Neuronal stem cell (in vitro differentiated cells): ENCODE results near the gene C1orf198.

ENCODE experiments used
- DNase-seq: peaks from one replicate; pipeline ENCODE4 v3.0.0-alpha.2; 2013; ENCODE audit warnings: low spot score
- H2AFZ ChIP-seq: one replicate; pipeline ENCODE4 v1.6.1; 2013; ENCODE audit warnings: mild to moderate bottlenecking, low read length, inconsistent platforms
- H2AK5ac ChIP-seq: 2 replicates; pipeline ENCODE4 v1.6.1; 2013; ENCODE audit warnings: low read depth, mild to moderate bottlenecking, inconsistent platforms, low read length, moderate library complexity, mixed read lengths
- H2BK120ac ChIP-seq: 2 replicates; pipeline ENCODE4 v1.6.1; 2013; ENCODE audit warnings: low read depth, mild to moderate bottlenecking, inconsistent platforms, low read length, moderate library complexity, mixed read lengths
- H2BK12ac ChIP-seq: one replicate; pipeline ENCODE4 v1.6.1; 2013; ENCODE audit warnings: low read length, inconsistent platforms
- H2BK15ac ChIP-seq: 2 replicates; pipeline ENCODE4 v1.6.1; 2013; ENCODE audit warnings: mild to moderate bottlenecking, low read length, inconsistent platforms, mixed read lengths
- H2BK5ac ChIP-seq: one replicate; pipeline ENCODE4 v1.6.1; 2013; ENCODE audit warnings: inconsistent platforms, mild to moderate bottlenecking, low read length, moderate library complexity
- H3K14ac ChIP-seq: one replicate; pipeline ENCODE4 v1.6.1; 2013; ENCODE audit warnings: low read length, inconsistent platforms
- H3K18ac ChIP-seq: 2 replicates; pipeline ENCODE4 v1.6.1; 2013; ENCODE audit warnings: low read length, inconsistent platforms
- H3K23ac ChIP-seq: 2 replicates; pipeline ENCODE4 v1.6.1; 2013; ENCODE audit warnings: low read depth, mild to moderate bottlenecking, mixed read lengths, low read length, inconsistent platforms; ENCODE audit not compliant: poor library complexity
- H3K27ac ChIP-seq: replicated peaks from 3 replicates; pipeline ENCODE4 v1.5.1; 2013; ENCODE audit warnings: low read length, inconsistent platforms
- H3K27me3 ChIP-seq, 3 experiments: 2 replicates each; pipeline ENCODE4 v1.6.1; 2013; ENCODE audit warnings: low read length in 3 of 3, mild to moderate bottlenecking in 2 of 3, inconsistent platforms in 1 of 3, low read depth in 1 of 3, mixed read lengths in 1 of 3, moderate library complexity in 1 of 3; ENCODE audit not compliant: control insufficient read depth in 3 of 3, insufficient read depth in 3 of 3
- H3K36me3 ChIP-seq, 2 donors: replicated peaks in 1 of 2; 2 replicates each; pipeline ENCODE4 v1.6.1; 2013; ENCODE audit warnings: low read length in 2 of 2; ENCODE audit not compliant: control insufficient read depth in 2 of 2, insufficient read depth in 2 of 2
- H3K4ac ChIP-seq: 2 replicates; pipeline ENCODE4 v1.6.1; 2013; ENCODE audit warnings: inconsistent platforms, mild to moderate bottlenecking, low read length, moderate library complexity
- H3K4me1 ChIP-seq, 2 donors: 1 replicate in 1 of 2; 2 replicates in 1 of 2; pipeline ENCODE4 v1.6.1; 2013; ENCODE audit warnings: low read length in 2 of 2, low read depth in 1 of 2; ENCODE audit not compliant: control insufficient read depth in 2 of 2, insufficient read depth in 1 of 2
- H3K4me2 ChIP-seq: one replicate; pipeline ENCODE4 v1.6.1; 2013; ENCODE audit warnings: mild to moderate bottlenecking, low read length, inconsistent platforms; ENCODE audit not compliant: insufficient read depth, poor library complexity, severe bottlenecking
- H3K4me3 ChIP-seq, 2 donors: 2 replicates each; pipeline ENCODE4 v1.5.1; 2013; ENCODE audit warnings: low read length in 2 of 2, mild to moderate bottlenecking in 2 of 2, inconsistent platforms in 1 of 2, moderate library complexity in 1 of 2
- H3K79me1 ChIP-seq: one replicate; pipeline ENCODE4 v1.6.1; 2013; ENCODE audit warnings: low read depth, mild to moderate bottlenecking, inconsistent platforms, low read length, moderate library complexity
- H3K9ac ChIP-seq: one replicate; pipeline ENCODE4 v1.6.1; 2013; ENCODE audit warnings: mild to moderate bottlenecking, low read depth, low read length, inconsistent platforms; ENCODE audit not compliant: poor library complexity
- H3K9me3 ChIP-seq, 2 donors: replicated peaks in 1 of 2; 2 replicates each; pipeline versions ENCODE3 to v1.6.1; 2013; ENCODE audit warnings: low read length in 2 of 2, mild to moderate bottlenecking in 2 of 2, inconsistent platforms in 1 of 2, low read depth in 1 of 2, mixed read lengths in 1 of 2, moderate library complexity in 1 of 2; ENCODE audit not compliant: control insufficient read depth in 2 of 2, insufficient read depth in 1 of 2
- H4K8ac ChIP-seq: one replicate; pipeline ENCODE4 v1.6.1; 2013; ENCODE audit warnings: low read depth, mild to moderate bottlenecking, inconsistent platforms, low read length, moderate library complexity
- H4K91ac ChIP-seq: one replicate; pipeline ENCODE4 v1.6.1; 2013; ENCODE audit warnings: low read length, low read depth, mild to moderate bottlenecking, inconsistent platforms; ENCODE audit not compliant: poor library complexity
- WGBS, 2 donors: extraction: QIAGEN DNeasy Blood & Tissue Kit; methylation state at CpG; one replicate each; pipeline ENCODE4 v1.1.7; 2013; ENCODE audit warnings: missing lambda C conversion rate in 2 of 2, mixed read lengths in 1 of 2; ENCODE audit not compliant: insufficient read length in 2 of 2, insufficient replicate concordance in 1 of 2; ENCODE audit errors: extremely low coverage in 2 of 2; 5-methylcytosine and 5-hydroxymethylcytosine counted together

The C1orf198 gene

DNA sequence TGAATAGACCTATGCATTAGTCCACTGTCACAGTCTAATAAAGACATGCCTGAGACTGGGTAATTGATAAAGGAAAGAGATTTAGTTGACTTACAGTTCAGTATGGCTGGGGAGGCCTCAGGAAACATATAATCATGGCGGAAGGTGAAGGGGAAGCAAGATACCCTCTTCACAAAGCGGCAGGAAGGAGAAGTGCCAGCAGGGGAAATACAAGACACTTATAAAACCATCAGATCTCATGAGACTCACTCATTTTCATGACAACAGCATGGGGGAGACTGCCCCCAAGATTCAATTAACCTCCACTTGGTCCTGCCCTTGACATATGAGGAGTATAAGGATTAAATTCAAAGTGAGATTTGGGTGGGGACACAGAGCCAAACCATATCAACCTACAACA lies 61.8 kb downstream of the C1orf198 start:
- no peak overlapping the region for H2AFZ ChIP-seq
- no peak for DNase-seq
- no peak overlapping the region for H3K4ac ChIP-seq
- H4K91ac ChIP-seq, result no peak overlapping the region
- H2AK5ac ChIP-seq, result no peak overlapping the region
- H3K79me1 ChIP-seq, result no peaks in the 10 kb centered on the region
- H2BK5ac ChIP-seq, result no peak overlapping the region
- no peak overlapping the region for H3K14ac ChIP-seq
- no peak overlapping the region for H3K23ac ChIP-seq
- H3K18ac ChIP-seq, result no peak overlapping the region
- no peaks in the 10 kb centered on the region for H3K4me1 ChIP-seq
- H2BK15ac ChIP-seq, result no peak overlapping the region
- no CpG with 5 or more reads among the region's 2 CpGs for WGBS, 2 donors
- H3K4me3 ChIP-seq, result no peak overlapping the region
- no peak overlapping the region for H4K8ac ChIP-seq
- H3K36me3 ChIP-seq, result no peaks in the 10 kb centered on the region
- H3K9ac ChIP-seq, result no peak overlapping the region
- H3K27ac ChIP-seq, result no peak overlapping the region
- H2BK120ac ChIP-seq, result no peak overlapping the region
- no peak overlapping the region for H3K4me2 ChIP-seq
- H3K27me3 ChIP-seq, result no peaks in the 10 kb centered on the region
- H2BK12ac ChIP-seq, result no peak overlapping the region
- H3K9me3 ChIP-seq, result no peaks in the 10 kb centered on the region

DNA sequence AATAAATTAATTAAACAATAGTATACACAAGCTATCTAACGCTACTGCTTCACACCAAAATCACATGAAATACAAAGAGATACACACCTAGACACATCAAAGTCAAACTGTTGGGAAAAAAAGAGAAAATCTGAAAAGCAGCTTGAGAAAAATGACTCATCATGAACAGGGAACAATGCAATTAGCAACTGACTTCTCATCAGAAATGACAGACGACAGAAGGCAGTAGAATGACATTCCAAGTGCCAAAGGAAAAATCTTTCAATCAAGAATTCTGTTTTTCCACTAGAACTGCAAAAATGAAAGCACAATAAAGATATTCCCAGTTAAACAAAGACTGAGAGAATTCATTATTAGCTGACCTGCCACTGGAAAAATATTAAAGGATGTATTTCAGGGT lies 63.9 kb downstream of the C1orf198 start:
- no peak overlapping the region for H3K14ac ChIP-seq
- H3K4me1 ChIP-seq, result no peaks in the 10 kb centered on the region
- WGBS, 2 donors, result no CpG with 5 or more reads among the region's 2 CpGs
- no peak overlapping the region for H2AK5ac ChIP-seq
- no peak overlapping the region for H3K4me2 ChIP-seq
- no peaks in the 10 kb centered on the region for H3K9me3 ChIP-seq
- H3K18ac ChIP-seq, result no peak overlapping the region
- no peak overlapping the region for H4K8ac ChIP-seq
- no peak overlapping the region for H3K27ac ChIP-seq
- H2BK5ac ChIP-seq, result no peak overlapping the region
- DNase-seq, result no peak
- no peak overlapping the region for H2BK120ac ChIP-seq
- H2BK12ac ChIP-seq, result no peak overlapping the region
- H3K4ac ChIP-seq, result no peak overlapping the region
- H3K9ac ChIP-seq, result no peak overlapping the region
- H2BK15ac ChIP-seq, result no peak overlapping the region
- no peaks in the 10 kb centered on the region for H3K27me3 ChIP-seq
- H3K23ac ChIP-seq, result no peak overlapping the region
- no peak overlapping the region for H3K4me3 ChIP-seq
- no peak overlapping the region for H4K91ac ChIP-seq
- H3K36me3 ChIP-seq, result no peaks in the 10 kb centered on the region
- no peak overlapping the region for H2AFZ ChIP-seq
- no peaks in the 10 kb centered on the region for H3K79me1 ChIP-seq

DNA sequence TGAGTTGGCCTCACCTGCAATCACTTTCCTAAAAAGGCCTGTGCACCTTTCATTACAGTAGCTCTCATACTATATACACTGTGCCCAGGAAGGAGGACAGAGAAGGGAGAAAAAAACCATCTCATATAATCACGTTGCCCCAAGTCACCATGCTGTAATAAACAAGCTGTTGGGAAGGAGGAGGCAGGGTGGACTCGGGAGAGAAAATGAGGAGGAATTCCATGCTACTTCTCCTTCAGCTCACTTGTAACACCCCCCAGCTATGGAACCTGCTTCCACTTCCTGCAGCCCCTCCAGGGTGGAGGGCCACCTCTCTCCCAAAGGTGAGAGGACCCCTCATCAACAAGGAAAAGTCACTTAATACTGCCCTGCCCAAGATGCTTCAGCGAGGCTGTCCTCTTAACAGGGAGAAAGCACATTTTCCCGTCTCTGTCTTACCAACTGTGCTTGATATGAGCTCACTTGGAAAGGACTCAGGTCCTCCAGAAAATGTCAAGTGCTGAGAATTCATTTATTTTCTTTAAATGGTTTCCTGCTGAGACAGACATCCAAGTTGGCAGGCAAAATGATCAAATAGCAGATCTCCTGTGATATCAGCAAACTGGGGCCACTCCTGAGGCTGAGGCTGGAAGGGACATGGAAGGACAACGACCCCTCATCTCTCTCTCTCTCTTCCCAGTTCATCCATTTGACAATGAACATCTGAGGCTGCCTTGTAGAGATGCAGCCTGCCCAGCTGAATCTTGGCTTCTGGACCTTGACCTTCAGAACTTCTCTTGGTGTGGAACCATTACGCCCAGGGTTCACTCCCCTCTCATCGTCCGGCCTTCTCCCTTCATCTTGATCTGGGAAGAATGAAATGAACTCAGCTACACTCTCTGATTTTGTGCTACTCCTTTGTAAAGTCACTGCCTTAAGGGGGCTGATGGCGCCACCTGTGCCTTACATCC lies 67.2 kb downstream of the C1orf198 start:
- no peaks in the 10 kb centered on the region for H3K36me3 ChIP-seq
- H3K18ac ChIP-seq, result peak overlapping the region; percentile 19
- DNase-seq, result no peak
- no peak overlapping the region for H2BK5ac ChIP-seq
- H3K14ac ChIP-seq, result no peak overlapping the region
- H3K27ac ChIP-seq, result no peak overlapping the region
- no peak overlapping the region for H2AFZ ChIP-seq
- peak overlapping the region; percentile 46 for H4K91ac ChIP-seq
- H3K9me3 ChIP-seq, result no peaks in the 10 kb centered on the region
- H2AK5ac ChIP-seq, result no peak overlapping the region
- no peak overlapping the region for H3K4me2 ChIP-seq
- no peak overlapping the region for H2BK120ac ChIP-seq
- H3K4me1 ChIP-seq, result no peaks in the 10 kb centered on the region
- H2BK15ac ChIP-seq, result no peak overlapping the region
- no peaks in the 10 kb centered on the region for H3K79me1 ChIP-seq
- H3K27me3 ChIP-seq, result no peaks in the 10 kb centered on the region
- H2BK12ac ChIP-seq, result no peak overlapping the region
- no peak overlapping the region for H4K8ac ChIP-seq
- WGBS, 2 donors, result no CpG with 5 or more reads among the region's 9 CpGs
- no peak overlapping the region for H3K4me3 ChIP-seq
- no peak overlapping the region for H3K4ac ChIP-seq
- no peak overlapping the region for H3K9ac ChIP-seq
- no peak overlapping the region for H3K23ac ChIP-seq

DNA sequence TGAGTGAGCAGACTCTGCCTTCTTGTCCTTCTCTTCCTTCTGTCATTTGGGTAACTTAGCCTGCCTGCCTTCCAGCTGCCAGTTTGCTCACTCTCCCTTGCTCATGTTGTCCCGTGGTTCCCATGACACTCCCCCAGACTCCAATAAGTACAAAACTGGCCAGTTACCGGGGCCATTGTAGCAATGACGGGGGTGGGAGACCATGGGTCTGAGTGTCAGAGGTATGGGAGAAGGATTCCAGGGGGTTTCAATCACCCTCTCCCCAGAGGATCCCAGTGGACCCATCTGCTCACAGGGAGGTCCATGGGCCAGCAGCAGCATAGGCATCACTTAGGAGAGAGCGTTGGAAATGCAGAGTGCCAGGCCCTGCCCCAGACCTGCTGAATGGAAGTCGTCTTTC lies 69.8 kb downstream of the C1orf198 start:
- DNase-seq, result no peak
- Histone ChIP-seq H3K27ac (no peak overlapping the region), H2BK12ac (no peak overlapping the region), H3K79me1 (no peaks in the 10 kb centered on the region), H3K9ac (no peak overlapping the region), H3K4me2 (no peak overlapping the region), H2AFZ (peak overlapping the region; percentile 41), H4K91ac (no peak overlapping the region), H2BK5ac (no peak overlapping the region), H2AK5ac (no peak overlapping the region), H3K27me3 (no peaks in the 10 kb centered on the region), H3K4me3 (peak overlapping the region in 1 of 2 donors; percentile 22), H3K18ac (no peak overlapping the region), H3K36me3 (no peaks in the 10 kb centered on the region), H2BK15ac (peak overlapping the region; percentile 50), H3K14ac (no peak overlapping the region), H4K8ac (no peak overlapping the region), H2BK120ac (no peak overlapping the region), H3K4ac (no peak overlapping the region), H3K9me3 (no peaks in the 10 kb centered on the region), H3K23ac (no peak overlapping the region), H3K4me1 (peaks cover 0 to 4% of the 10 kb centered on the region in 2 donors)
- WGBS, 2 donors, result no CpG with 5 or more reads among the region's 5 CpGs
